ENCODE data around the gene ANO3. TPM values are rescaled to one million over a fixed set of nuclear protein-coding genes. Genes with fewer than 3 reads are reported as not detected.

The ANO3 gene
- total and polyA plus RNA-seq, 8 donors: 0.18 to 0.58 TPM; not detected in 6

- Histone ChIP-seq H3K36me3 (no peaks in the 10 kb centered on the region), H3K27me3 (no peaks in the 10 kb centered on the region), H3K4me3 (no peak overlapping the region), H3K4me1 (no peaks in the 10 kb centered on the region), H3K27ac (no peak overlapping the region), H3K9me3 (no peaks in the 10 kb centered on the region)
- intact Hi-C loops (cut with DNase I; ENCODE audit: low total_unique reads): no loop called here
- TF ChIP-seq POLR2AphosphoS5 (IDR thresholded peaks at IDR 0.05) (no peak), CTCF (IDR thresholded peaks at IDR 0.05) (no peak)
- 73 to 80% (median 79%) methylated on average over 5 of the region's 5 CpGs for WGBS, 5 donors
- no peak for DNase-seq
Measured at GRCh38 chr11:26410706-26411366, 78.9 kb downstream of the ANO3 start.

DNA sequence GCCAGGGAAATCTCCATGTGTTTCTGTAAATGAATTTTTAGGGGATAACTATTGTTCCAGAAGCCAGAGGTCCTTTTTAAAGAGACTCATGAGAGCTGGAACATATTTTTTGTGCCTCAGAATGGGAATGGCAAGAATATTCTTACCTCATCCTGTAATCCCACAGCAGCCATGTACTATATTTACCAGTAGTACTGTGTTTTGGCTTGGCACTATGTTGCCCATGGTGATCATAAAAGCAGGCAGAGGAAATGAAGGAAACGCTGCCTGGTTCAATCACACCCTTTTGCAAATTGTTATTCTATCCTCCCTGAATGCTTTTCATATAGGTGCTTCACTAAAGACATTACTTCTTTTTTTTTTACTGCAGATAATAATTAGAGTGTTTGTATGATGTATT, 81.0 kb downstream of the ANO3 start:
- no peak for TF ChIP-seq CTCF (IDR thresholded peaks at IDR 0.05)
- no peak for TF ChIP-seq POLR2A (IDR thresholded peaks at IDR 0.05)
- TF ChIP-seq EP300 (IDR thresholded peaks at IDR 0.05): no peak
- TF ChIP-seq POLR2AphosphoS5 (IDR thresholded peaks at IDR 0.05): no peak
- Histone ChIP-seq H3K4me3 (no peak overlapping the region), H3K27me3 (no peaks in the 10 kb centered on the region), H3K36me3 (no peaks in the 10 kb centered on the region), H3K4me1 (no peaks in the 10 kb centered on the region), H3K9me3 (no peaks in the 10 kb centered on the region), H3K27ac (no peak overlapping the region)
- DNase-seq: no peak
- 53 to 76% (median 61%) methylated on average over 1 of the region's 1 CpG for WGBS, 5 donors
- intact Hi-C loops (cut with DNase I; ENCODE audit: low total_unique reads): no loop called here

DNA sequence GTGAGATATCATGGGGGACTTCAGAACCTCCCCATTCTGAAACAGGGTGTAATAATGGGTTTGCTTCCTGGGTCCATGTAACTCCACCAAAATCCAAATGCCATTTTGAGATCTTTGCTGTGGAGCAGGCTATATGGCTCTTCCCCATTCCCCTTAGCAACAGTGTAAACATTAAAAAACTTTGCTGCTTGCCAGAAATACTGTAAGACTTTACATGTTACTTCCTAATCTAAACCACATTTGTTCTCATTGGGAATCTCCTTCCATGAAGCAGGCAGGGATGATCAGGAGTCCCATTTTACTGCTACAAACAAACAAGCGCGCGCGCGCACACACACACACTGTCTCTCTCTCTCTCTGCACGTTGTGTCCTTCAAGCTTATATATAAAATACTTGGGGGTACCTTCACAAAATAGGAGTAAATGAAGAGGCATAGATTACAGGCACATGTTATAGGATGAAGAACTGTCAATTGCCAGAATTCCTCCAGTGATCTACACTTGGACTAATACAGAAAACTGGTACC, 86.5 kb downstream of the ANO3 start:
- no peaks in the 10 kb centered on the region for H3K36me3 ChIP-seq
- no peak overlapping the region for H3K27ac ChIP-seq
- intact Hi-C loops (cut with DNase I; ENCODE audit: low total_unique reads): no loop called here
- 91 to 94% (median 92%) methylated on average over 6 of the region's 6 CpGs for WGBS, 5 donors
- no peak for TF ChIP-seq POLR2AphosphoS5 (IDR thresholded peaks at IDR 0.05)
- no peak for TF ChIP-seq POLR2A (IDR thresholded peaks at IDR 0.05)
- no peak for TF ChIP-seq EP300 (IDR thresholded peaks at IDR 0.05)
- TF ChIP-seq CTCF (IDR thresholded peaks at IDR 0.05): no peak
- H3K27me3 ChIP-seq: no peaks in the 10 kb centered on the region
- peak in 1 of 2 donors; percentile 21 for DNase-seq
- no peak overlapping the region for H3K4me3 ChIP-seq
- no peaks in the 10 kb centered on the region for H3K4me1 ChIP-seq
- H3K9me3 ChIP-seq: no peaks in the 10 kb centered on the region

- DNase-seq: no peak
- H3K27me3 ChIP-seq: no peaks in the 10 kb centered on the region
- H3K4me3 ChIP-seq: no peak overlapping the region
- 11 to 38% (median 29%) methylated on average over 1 of the region's 1 CpG for WGBS, 5 donors
- TF ChIP-seq CTCF (IDR thresholded peaks at IDR 0.05): no peak
- TF ChIP-seq POLR2A (IDR thresholded peaks at IDR 0.05): no peak
- TF ChIP-seq POLR2AphosphoS5 (IDR thresholded peaks at IDR 0.05): no peak
- TF ChIP-seq EP300 (IDR thresholded peaks at IDR 0.05): no peak
- H3K36me3 ChIP-seq: no peaks in the 10 kb centered on the region
- no peaks in the 10 kb centered on the region for H3K4me1 ChIP-seq
- intact Hi-C loops (cut with DNase I; ENCODE audit: low total_unique reads): no loop called here
- H3K27ac ChIP-seq: no peak overlapping the region
- H3K9me3 ChIP-seq: no peaks in the 10 kb centered on the region
Measured at GRCh38 chr11:26420331-26420730, 88.4 kb downstream of the ANO3 start.

Measured in stomach (tissue), 9 donors.